ENCODE measurements around the gene PINK1. TPM values are rescaled to one million over a fixed set of nuclear protein-coding genes. Genes with fewer than 3 reads are reported as not detected.

PINK1 gene
- total RNA-seq, 1 experiment from 2014 or later, result 129 TPM

GRCh38 chr1:20618550-20618949, 14.7 kb upstream of the PINK1 start:
- POLR2A ChIA-PET (ENCODE audit: unreplicated experiment), result no interaction called here
- H3K9ac ChIP-seq (ENCODE audit: low read length), result no peak overlapping the region
- H3K4me3 ChIP-seq (ENCODE audit: low read length), result no peak overlapping the region
- H3K9me2 ChIP-seq (replicated peaks; ENCODE audit: low read length), result no peaks in the 10 kb centered on the region
- H3K4me2 ChIP-seq (ENCODE audit: low read length), result no peak overlapping the region
- no TSS peak for BruUV-seq (replicated peaks)
- CTCF ChIA-PET, result no interaction called here
- H3K79me2 ChIP-seq (ENCODE audit: low read length), result no peaks in the 10 kb centered on the region
- H3K27ac ChIP-seq (ENCODE audit: low read length), result no peak overlapping the region
- H3K36me3 ChIP-seq (ENCODE audit: low read depth, low read length), result peaks cover 6% of the 10 kb centered on the region
- no peaks in the 10 kb centered on the region for H3K27me3 ChIP-seq (ENCODE audit: low read length)
- intact Hi-C loops (cut with micrococcal nuclease), result no loop called here
- ATAC-seq (no peak), DNase-seq (no peak)
- no peaks in the 10 kb centered on the region for H4K20me1 ChIP-seq (ENCODE audit: low read length)
- H3K4me1 ChIP-seq (ENCODE audit: insufficient read depth, low read length), result peaks cover 13% of the 10 kb centered on the region
- peaks cover 5% of the 10 kb centered on the region for H3F3A ChIP-seq (ENCODE audit: low read length, unreplicated experiment)
- H2AFZ ChIP-seq (ENCODE audit: low read length), result no peak overlapping the region
- H3K9me3 ChIP-seq (ENCODE audit: low read length), result no peaks in the 10 kb centered on the region
- TF ChIP-seq EZH2 (IDR thresholded peaks at IDR 0.05; ENCODE audit: low read length, unreplicated experiment), result no peak
- no peak for TF ChIP-seq EZH2phosphoT487 (IDR thresholded peaks at IDR 0.05; ENCODE audit: borderline replicate concordance, low read length)
- TF ChIP-seq CTCF (conservative IDR thresholded peaks at IDR 0.05; ENCODE audit: low read depth, low read length), result no peak

DNA sequence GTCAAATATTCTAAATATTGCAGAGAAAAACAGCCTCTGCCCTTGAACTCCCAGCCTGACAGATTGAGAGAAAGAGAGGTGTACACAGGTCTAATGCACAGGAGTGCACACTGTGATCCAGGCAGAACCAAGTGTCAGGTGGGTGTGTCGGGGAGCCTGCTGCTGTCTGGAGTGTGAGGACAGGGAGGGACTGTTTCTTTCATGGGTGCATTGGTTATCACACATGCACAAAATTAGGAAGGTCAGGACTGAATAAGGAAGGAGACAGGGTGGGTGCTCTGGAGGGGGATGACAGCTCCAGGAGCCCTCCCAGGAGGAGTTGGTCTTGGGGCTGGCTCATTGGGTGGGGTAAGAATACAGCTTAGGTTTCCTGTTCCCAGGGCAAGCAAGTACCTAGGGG, 13.3 kb upstream of the PINK1 start:
- Histone ChIP-seq H3K79me2 (ENCODE audit: low read length) (no peaks in the 10 kb centered on the region), H3K4me2 (ENCODE audit: low read length) (no peak overlapping the region), H3F3A (ENCODE audit: low read length, unreplicated experiment) (no peaks in the 10 kb centered on the region), H3K9me2 (replicated peaks; ENCODE audit: low read length) (no peaks in the 10 kb centered on the region), H4K20me1 (ENCODE audit: low read length) (no peaks in the 10 kb centered on the region), H3K36me3 (ENCODE audit: low read depth, low read length) (peaks cover 3% of the 10 kb centered on the region), H2AFZ (ENCODE audit: low read length) (no peak overlapping the region), H3K27me3 (ENCODE audit: low read length) (no peaks in the 10 kb centered on the region), H3K4me3 (ENCODE audit: low read length) (no peak overlapping the region), H3K9ac (ENCODE audit: low read length) (no peak overlapping the region), H3K9me3 (ENCODE audit: low read length) (no peaks in the 10 kb centered on the region), H3K4me1 (ENCODE audit: insufficient read depth, low read length) (peaks cover 4% of the 10 kb centered on the region; the same call in 1 of the 2 replicates), H3K27ac (ENCODE audit: low read length) (no peak overlapping the region)
- no peak for ATAC-seq
- ChIA-PET POLR2A (ENCODE audit: unreplicated experiment) (no interaction called here), CTCF (no interaction called here)
- TF ChIP-seq CTCF (conservative IDR thresholded peaks at IDR 0.05; ENCODE audit: low read depth, low read length) (no peak), EZH2 (IDR thresholded peaks at IDR 0.05; ENCODE audit: low read length, unreplicated experiment) (no peak), EZH2phosphoT487 (IDR thresholded peaks at IDR 0.05; ENCODE audit: borderline replicate concordance, low read length) (no peak)
- no TSS peak for BruUV-seq (replicated peaks)
- no peak for DNase-seq
- intact Hi-C loops (cut with micrococcal nuclease), result no loop called here

DNA sequence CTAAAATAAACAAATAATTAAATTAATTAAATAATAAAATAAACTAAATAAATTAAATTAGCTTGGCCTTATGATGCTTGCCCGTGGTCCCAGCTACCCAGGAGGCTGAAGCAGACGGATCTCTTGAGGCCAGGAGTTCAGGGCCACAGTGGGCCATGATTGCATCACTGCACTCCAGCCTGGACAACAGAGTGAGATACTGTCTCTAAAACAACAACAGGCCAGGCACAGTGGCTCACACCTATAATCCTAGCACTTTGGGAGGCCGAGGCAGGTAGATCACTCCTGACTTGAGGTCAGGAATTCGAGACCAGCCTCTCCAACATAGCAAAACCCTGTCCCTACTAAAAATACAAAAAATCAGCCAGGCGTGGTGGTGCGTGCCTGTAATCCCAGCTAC, 12.2 kb upstream of the PINK1 start:
- Histone ChIP-seq H3F3A (ENCODE audit: low read length, unreplicated experiment) (no peaks in the 10 kb centered on the region), H3K9me3 (ENCODE audit: low read length) (no peaks in the 10 kb centered on the region), H3K4me3 (ENCODE audit: low read length) (no peak overlapping the region), H4K20me1 (ENCODE audit: low read length) (no peaks in the 10 kb centered on the region), H3K79me2 (ENCODE audit: low read length) (no peaks in the 10 kb centered on the region), H3K36me3 (ENCODE audit: low read depth, low read length) (peaks cover 2% of the 10 kb centered on the region), H2AFZ (ENCODE audit: low read length) (no peak overlapping the region), H3K9ac (ENCODE audit: low read length) (no peak overlapping the region), H3K27ac (ENCODE audit: low read length) (no peak overlapping the region), H3K9me2 (replicated peaks; ENCODE audit: low read length) (no peaks in the 10 kb centered on the region), H3K4me2 (ENCODE audit: low read length) (no peak overlapping the region), H3K4me1 (ENCODE audit: insufficient read depth, low read length) (peaks cover 4% of the 10 kb centered on the region; the same call in 1 of the 2 replicates), H3K27me3 (ENCODE audit: low read length) (no peaks in the 10 kb centered on the region)
- BruUV-seq (replicated peaks), result no TSS peak
- ATAC-seq (no peak), DNase-seq (no peak)
- TF ChIP-seq CTCF (conservative IDR thresholded peaks at IDR 0.05; ENCODE audit: low read depth, low read length) (no peak), EZH2phosphoT487 (IDR thresholded peaks at IDR 0.05; ENCODE audit: borderline replicate concordance, low read length) (no peak), EZH2 (IDR thresholded peaks at IDR 0.05; ENCODE audit: low read length, unreplicated experiment) (no peak)
- intact Hi-C loops (cut with micrococcal nuclease), result no loop called here
- POLR2A ChIA-PET (ENCODE audit: unreplicated experiment), result no interaction called here
- CTCF ChIA-PET, result no interaction called here
